ENCODE measurements around the gene CELA3B.
"Not testable (repeated sequence)": the region's sequence is repeated elsewhere in the genome, so short reads cannot be mapped to it uniquely, and the experiment has no call there.

CELA3B gene

GRCh38 chr1:22014575-22015206 is 37.9 kb downstream of the CELA3B start:
- DNase-seq: not testable (repeated sequence)

- DNase-seq: peak in 4 of 5 experiments; percentile 40 to 93 (median 54)
These were observed 42.0 kb downstream of the CELA3B start for GRCh38 chr1:22018583-22019559.

GRCh38 chr1:22021061-22021460 is 44.2 kb downstream of the CELA3B start:
- DNase-seq: no peak

- peak; percentile 41 to 93 (median 72) for DNase-seq
These were observed 47.9 kb downstream of the CELA3B start for GRCh38 chr1:22024485-22025367.

GRCh38 chr1:22025368-22026155 is 48.7 kb downstream of the CELA3B start:
- DNase-seq: peak; percentile 52 to 96 (median 87)

- DNase-seq: no peak
These were observed 50.1 kb downstream of the CELA3B start for GRCh38 chr1:22026924-22027289.

GRCh38 chr1:22030057-22030456 is 53.2 kb downstream of the CELA3B start:
- DNase-seq: no peak

- DNase-seq: no peak
These were observed 53.7 kb downstream of the CELA3B start for GRCh38 chr1:22030473-22030872.

- DNase-seq: peak in 1 of 5 experiments; percentile 77
These were observed 54.6 kb downstream of the CELA3B start for GRCh38 chr1:22031214-22031962.

GRCh38 chr1:22034834-22035233 is 58.0 kb downstream of the CELA3B start:
- DNase-seq: not testable (repeated sequence)

GRCh38 chr1:22037520-22037919 is 60.7 kb downstream of the CELA3B start:
- DNase-seq: no peak

- DNase-seq: no peak
These were observed 61.2 kb downstream of the CELA3B start for GRCh38 chr1:22038036-22038435.

All from T-helper 2 cell (primary cell).